C4-2B (cell line): Measurements from ENCODE around the gene RASGEF1C.

ENCODE experiments used
- H3K27ac ChIP-seq: fragments of 450-650 bp; 2 replicates; pipeline ENCODE4 v1.5.1; 2017
- ZFX ChIP-seq: fragments of 450-650 bp; IDR thresholded peaks from 2 replicates; pipeline ENCODE4 v1.6.1; 2017
- TF ChIP-seq, protein P1 (sequence below): fragments of 450-650 bp; conservative IDR thresholded peaks from 2 replicates; pipeline ENCODE4 v1.5.1; 2017; ENCODE audit warnings: mild to moderate bottlenecking

Gene RASGEF1C

DNA sequence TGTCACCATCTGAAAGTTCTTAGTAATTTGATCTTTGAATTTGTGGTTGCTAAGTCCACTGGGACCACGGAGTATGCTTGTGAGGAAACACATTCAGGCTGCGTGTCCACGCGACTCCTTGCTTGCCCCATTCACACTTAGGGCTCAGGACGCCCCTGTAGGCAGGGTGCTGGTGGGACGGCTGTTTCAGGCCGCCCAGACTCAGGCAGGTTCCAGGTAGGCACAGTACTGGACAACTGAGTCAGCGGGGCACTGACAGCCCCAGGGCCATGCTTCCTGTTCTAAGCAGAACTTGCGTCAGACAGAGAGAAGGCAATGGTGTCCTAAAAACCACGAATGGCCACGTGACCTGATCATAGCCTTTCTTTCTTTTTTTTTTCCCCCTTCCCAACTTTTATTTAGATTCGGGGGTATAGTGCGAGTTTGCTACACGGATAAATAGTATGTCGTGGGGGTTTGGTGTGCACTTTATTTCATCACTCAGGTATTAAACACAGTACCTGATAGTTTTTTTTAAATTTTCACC is 7.7 kb upstream of the RASGEF1C start:
- TF ChIP-seq, protein P1, sequence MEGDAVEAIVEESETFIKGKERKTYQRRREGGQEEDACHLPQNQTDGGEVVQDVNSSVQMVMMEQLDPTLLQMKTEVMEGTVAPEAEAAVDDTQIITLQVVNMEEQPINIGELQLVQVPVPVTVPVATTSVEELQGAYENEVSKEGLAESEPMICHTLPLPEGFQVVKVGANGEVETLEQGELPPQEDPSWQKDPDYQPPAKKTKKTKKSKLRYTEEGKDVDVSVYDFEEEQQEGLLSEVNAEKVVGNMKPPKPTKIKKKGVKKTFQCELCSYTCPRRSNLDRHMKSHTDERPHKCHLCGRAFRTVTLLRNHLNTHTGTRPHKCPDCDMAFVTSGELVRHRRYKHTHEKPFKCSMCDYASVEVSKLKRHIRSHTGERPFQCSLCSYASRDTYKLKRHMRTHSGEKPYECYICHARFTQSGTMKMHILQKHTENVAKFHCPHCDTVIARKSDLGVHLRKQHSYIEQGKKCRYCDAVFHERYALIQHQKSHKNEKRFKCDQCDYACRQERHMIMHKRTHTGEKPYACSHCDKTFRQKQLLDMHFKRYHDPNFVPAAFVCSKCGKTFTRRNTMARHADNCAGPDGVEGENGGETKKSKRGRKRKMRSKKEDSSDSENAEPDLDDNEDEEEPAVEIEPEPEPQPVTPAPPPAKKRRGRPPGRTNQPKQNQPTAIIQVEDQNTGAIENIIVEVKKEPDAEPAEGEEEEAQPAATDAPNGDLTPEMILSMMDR = no peak
- TF ChIP-seq ZFX = no peak
- H3K27ac ChIP-seq = no peak overlapping the region

DNA sequence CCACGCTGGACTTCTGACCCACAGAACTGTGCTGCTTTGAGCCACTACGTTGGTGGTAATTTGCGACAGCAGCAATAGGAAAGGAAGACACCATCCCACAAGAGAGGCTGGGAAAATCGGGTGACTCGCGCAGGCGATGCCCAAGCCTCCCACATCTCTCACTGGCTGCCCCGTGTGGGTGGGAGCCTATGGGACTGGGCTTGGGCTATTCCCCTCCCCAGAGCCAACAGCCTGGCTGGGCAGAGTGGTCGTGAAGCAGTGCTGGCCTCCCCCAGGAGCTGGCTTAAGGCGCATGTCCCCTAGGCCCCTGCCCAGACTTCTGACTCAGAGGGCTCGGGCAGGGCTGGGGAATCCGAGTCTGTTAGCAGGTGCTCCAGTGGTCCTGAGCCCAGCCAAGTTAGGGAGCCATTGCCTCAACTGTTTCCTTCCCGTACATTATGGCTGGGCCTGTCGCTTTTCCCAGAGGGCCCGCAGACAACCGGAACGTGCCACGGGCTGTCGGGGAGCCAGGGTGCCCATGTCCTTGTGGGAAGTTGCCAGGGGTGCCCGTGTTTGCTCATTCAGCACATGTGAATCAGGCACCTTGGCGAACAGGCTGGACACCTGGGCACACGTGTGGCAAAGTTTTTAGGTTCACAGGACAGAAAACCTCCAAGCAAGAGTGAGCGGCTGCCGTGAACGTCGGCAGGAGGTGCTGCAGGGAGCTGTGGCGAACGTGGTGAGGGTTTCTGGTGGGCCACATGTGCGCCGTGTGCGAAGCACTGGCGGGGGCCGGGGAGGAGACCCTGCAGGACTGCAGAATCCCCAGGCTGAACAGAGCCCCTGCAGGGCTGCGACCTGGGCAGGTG is 7.0 kb upstream of the RASGEF1C start:
- H3K27ac ChIP-seq = no peak overlapping the region
- no peak for TF ChIP-seq ZFX
- TF ChIP-seq, protein P1 = no peak

DNA sequence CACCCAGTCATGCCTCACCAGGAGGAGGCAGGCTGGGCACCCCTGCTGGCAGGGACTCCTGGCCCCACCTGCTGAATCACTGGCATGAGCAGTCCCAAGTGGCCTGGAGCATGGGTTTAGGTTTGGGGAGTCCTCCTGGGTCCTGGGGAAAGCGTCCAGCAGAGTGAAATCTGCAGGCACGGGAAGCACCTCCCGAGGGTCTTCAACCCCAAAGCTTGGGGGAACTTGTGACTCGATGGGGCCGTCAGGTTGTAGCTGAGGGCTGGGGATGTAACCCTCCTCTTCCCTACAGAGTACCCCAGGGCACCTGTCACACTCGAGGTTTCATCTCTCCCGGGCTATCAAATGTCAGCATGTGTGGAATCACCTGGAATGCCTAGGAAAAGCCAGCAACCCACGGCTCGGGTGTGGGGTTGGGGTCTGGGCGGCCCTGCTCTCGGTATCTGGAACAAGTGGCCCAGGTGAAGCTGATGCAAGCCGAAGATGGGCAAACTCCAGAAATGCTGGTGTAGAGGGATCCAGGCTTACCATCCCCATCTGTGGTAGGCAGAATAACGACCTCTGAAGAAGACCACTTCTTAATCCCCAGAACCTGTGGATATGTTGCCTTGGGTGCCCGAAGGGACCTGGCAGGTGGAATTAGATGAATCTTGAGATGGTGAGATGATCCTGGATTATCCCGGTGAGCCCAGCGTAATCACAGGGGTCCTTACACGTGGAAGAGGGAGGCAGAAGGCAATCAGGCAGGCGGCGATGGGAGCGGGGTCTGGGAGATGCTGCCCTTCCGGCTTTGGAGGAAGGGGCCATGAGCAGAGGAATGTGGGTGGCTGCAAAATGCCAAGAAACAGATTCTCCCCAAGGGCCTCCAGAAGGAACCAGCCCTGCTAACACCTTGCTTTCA is 6.1 kb upstream of the RASGEF1C start:
- no peak overlapping the region for H3K27ac ChIP-seq
- no peak for TF ChIP-seq ZFX
- TF ChIP-seq, protein P1 = no peak

DNA sequence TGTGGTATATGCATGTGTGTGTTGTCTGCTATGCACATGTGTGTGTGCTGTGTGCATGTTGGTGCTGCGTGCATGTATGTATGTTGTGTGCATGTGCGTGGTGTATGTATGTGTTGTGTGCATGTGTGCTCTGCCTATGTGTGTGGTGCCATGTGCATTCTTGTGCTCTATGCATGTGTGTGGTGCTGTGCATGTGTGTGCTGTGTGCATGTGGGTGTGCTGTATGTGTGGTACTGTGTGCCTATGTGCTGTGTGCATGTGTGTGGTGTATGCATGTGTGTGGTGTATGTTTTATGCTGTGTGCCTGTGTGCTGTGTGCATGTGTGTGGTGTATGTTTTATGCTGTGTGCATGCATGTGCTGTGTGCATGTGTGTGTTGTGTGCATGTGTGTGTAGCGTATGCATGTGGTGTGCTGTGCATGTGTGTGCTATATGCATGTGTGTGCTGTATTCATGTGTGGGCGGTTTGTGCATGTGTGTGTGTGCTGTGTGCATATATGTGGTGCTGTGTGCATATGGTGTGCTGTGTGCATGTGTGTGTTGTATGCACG is 4.7 kb upstream of the RASGEF1C start:
- TF ChIP-seq ZFX = no peak
- TF ChIP-seq, protein P1 = no peak
- peak overlapping the region; percentile 65 for H3K27ac ChIP-seq

DNA sequence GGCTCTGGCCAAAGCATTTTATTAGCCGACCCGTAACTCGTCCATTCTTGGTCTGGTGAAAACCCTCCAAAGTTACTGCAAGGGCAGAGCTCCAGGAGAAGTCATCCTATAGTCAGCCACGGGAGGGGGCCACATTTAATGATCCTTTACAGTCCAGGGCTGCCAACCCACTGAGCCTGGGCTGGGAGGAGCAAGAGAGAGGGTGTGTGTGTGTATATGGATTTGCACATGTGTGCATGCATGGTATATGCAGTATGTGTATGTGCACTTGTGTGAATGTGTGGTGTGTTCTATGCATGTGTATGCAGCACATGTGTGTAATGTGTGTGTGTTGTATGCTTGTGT is 4.2 kb upstream of the RASGEF1C start:
- no peak for TF ChIP-seq ZFX
- TF ChIP-seq, protein P1 = no peak; the same call in 1 of the 2 replicates
- H3K27ac ChIP-seq = peak overlapping the region; percentile 65

DNA sequence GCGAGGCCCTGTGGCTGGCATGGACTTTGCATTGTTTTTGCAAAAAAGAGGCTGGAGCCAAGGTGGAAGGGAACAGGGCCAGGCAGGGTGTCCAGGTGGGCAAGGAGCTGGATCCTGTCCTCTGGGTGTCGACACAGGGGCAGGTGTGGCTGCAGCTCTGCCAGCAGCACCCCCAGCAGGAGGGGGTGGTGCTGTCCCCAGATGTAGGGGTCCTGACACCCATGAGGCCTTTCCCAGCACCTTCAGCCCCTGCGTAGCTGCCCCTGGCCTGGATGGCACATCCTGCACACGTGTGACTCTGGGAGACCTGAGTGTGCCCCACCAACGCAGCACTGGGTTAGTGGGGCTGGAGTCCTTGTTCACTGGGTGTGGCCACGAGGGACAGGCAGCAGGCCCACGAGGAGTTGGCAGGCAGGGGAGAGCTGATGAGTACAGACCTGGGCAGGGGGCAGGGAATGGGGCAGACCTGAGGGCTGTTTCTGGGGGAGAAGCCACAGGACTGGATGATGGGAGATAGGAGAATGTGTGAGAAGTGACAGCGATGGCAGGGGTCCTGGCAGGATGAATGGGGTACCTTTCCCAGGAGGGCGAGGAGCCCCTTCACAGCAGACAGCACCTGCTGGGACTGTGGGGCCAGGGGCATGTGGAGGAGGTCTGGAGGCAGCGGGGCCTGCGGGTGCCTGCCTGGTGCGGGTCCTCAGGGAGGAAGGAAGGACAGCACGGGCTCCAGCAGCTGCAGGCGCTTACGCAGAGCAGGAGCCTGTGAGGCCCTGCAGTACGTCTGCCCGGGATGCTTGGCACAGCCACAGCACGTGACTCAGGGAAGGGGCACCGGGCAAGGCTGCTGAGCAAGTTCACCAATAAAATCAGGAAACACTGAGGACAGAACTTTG is 3.6 kb upstream of the RASGEF1C start:
- TF ChIP-seq ZFX = no peak; the same call in 1 of the 2 replicates
- TF ChIP-seq, protein P1 = no peak
- H3K27ac ChIP-seq = peak overlapping the region; percentile 65
